Mucosa of descending colon (tissue), 3 donors: ENCODE data around the gene TXLNB. TPM values are rescaled to one million over a fixed set of nuclear protein-coding genes. Genes with fewer than 3 reads are reported as not detected.

ENCODE experiments used
- ATAC-seq: fragments of 200-7000 bp; cut with Tn5 transposase; one replicate; pipeline ENCODE4 v1.9.1; 2020; ENCODE audit warnings: mild to moderate bottlenecking, moderate library complexity
- DNase-seq, 3 donors: peaks; one replicate each; pipeline ENCODE4 v3.0.0-alpha.2; 2020
- H3K36me3 ChIP-seq: fragments of 200-600 bp; one replicate; pipeline ENCODE4 v1.8.0; 2021; ENCODE audit warnings: low read depth, mild to moderate bottlenecking
- H3K4me1 ChIP-seq: fragments of 200-600 bp; one replicate; pipeline ENCODE4 v1.8.0; 2021; ENCODE audit warnings: low read depth, mild to moderate bottlenecking
- H3K4me3 ChIP-seq: fragments of 200-600 bp; one replicate; pipeline ENCODE4 v1.8.0; 2021; ENCODE audit warnings: mild to moderate bottlenecking
- H3K9me3 ChIP-seq: fragments of 200-600 bp; one replicate; pipeline ENCODE4 v1.8.0; 2021; ENCODE audit warnings: mild to moderate bottlenecking
- CTCF ChIP-seq: fragments of 200-600 bp; IDR thresholded peaks from one replicate; pipeline ENCODE4 v1.8.0; 2022; ENCODE audit warnings: antibody characterized with exemption, mild to moderate bottlenecking
- intact Hi-C, 2 donors: fragments of 100-400 bp; cut with DNase I in 1 of 2; cut with micrococcal nuclease in 1 of 2; formaldehyde crosslinking; loops; one replicate each; pipeline versions ENCODE4 v1.11.0 to v1.11.1; 2022; cut with DNase I, micrococcal nuclease
- long read RNA-seq, 2 donors: library from polyadenylated mRNA; unstranded; transcript quantifications; one replicate each; pipeline ENCODE4 v2.0.0, GENCODE V29; 2019 to 2021
- total RNA-seq, 3 donors: library from RNA; stranded (reverse); fragmentation: NEBNext Ultra II Directional in 2 of 3; extraction: Animal tissue kit (Norgen Biotek cat#: 25700) in 2 of 3; gene quantifications; one replicate each; pipeline versions ENCODE4 v1.2.1 to v1.2.4, GENCODE V29; 2021 to 2023
- donor health status: DM: no; HTN: no; CAD: no; lungs with moderate emphysema.
- donor health status: DM: no; HTN: no; CAD: no.
- donor health status: DM: no; HTN: yes; CAD: no.

The TXLNB gene
- under 1 TPM; 0.29 to 0.89 (median 0.36) TPM for total RNA-seq
- long read RNA-seq, donor 1 = 0 reads
- long read RNA-seq, donor 2, partial matches to known transcripts = 0 of 1 reads
- long read RNA-seq, donor 2, other reads (novel, unspliced or antisense) = 1 of 1 reads

DNA sequence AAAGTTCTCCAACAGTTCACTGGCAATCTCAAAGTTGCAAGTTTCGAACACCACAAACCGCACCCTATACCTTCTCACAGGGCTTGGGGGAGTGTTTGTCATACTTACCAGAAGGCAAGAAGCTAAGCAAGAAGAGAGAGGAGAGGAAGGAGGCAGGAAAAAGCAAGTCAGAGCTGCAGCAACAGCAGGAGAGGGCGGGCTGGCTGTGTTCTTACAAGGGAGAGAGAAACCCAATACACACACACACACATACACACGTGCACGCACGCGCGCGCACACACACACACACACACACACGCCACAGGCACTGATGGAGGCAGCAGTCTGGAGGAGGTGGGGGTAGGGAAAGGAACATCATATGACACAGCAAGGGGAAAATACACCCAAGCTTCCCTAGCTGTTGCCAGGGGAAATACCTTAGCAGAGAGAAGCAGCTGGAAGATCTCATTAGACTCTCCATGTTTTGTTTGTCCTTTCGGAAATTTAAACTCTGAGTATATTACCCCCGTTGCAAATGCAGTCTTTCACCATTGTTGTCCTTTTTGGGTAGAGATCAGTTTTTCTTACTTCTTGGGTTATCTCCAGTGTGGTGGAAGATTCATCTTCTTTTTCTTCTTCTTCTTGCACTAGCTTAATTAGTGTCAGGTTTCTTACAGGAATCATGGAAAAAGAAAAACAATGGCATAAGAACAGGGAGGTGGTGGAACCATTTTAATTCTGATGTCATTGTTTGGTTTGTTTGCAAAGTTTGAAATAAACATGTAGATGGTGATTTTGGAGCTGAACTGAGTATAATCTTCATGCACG is at the start of gene TXLNB:
TSS of gene TXLNB (minus strand) at position 186 of the 807 bp plus-strand sequence. CDS start 3,099 bp downstream, outside the sequence.
- no peak within 1 kb of the TSS for H3K4me3 ChIP-seq
- ATAC-seq = peak; percentile 85

GRCh38 chr6:139341060-139341459 is 49.3 kb upstream of the TXLNB start:
- H3K4me3 ChIP-seq = no peak overlapping the region
- no peaks in the 10 kb centered on the region for H3K9me3 ChIP-seq
- no peak for TF ChIP-seq CTCF
- intact Hi-C loops = no loop called here
- ATAC-seq = no peak
- DNase-seq = no peak
- no peaks in the 10 kb centered on the region for H3K4me1 ChIP-seq
- H3K36me3 ChIP-seq = no peaks in the 10 kb centered on the region

More for the DNA sequence above, at the start of gene TXLNB:
- DNase-seq = peak; percentile 72 to 90 (median 74)
- no peak for TF ChIP-seq CTCF
- H3K4me1 ChIP-seq = peaks cover 5% of the 10 kb centered on the region
- intact Hi-C loops = no loop called here
- H3K9me3 ChIP-seq = no peaks in the 10 kb centered on the region
- H3K36me3 ChIP-seq = no peaks in the 10 kb centered on the region

- no peaks in the 10 kb centered on the region for H3K36me3 ChIP-seq
- no peaks in the 10 kb centered on the region for H3K4me1 ChIP-seq
- ATAC-seq = peak; percentile 54
- intact Hi-C loops = no loop called here
- no peak for TF ChIP-seq CTCF
- no peaks in the 10 kb centered on the region for H3K9me3 ChIP-seq
- no peak overlapping the region for H3K4me3 ChIP-seq
- DNase-seq = no peak
Measured at GRCh38 chr6:139338795-139339194, 47.0 kb upstream of the TXLNB start.

- Histone ChIP-seq H3K4me1 (no peaks in the 10 kb centered on the region), H3K9me3 (no peaks in the 10 kb centered on the region), H3K4me3 (no peak overlapping the region), H3K36me3 (no peaks in the 10 kb centered on the region)
- TF ChIP-seq CTCF = no peak
- ATAC-seq (no peak), DNase-seq (no peak)
- intact Hi-C loops = no loop called here
Measured at GRCh38 chr6:139337830-139338229, 46.0 kb upstream of the TXLNB start.

DNA sequence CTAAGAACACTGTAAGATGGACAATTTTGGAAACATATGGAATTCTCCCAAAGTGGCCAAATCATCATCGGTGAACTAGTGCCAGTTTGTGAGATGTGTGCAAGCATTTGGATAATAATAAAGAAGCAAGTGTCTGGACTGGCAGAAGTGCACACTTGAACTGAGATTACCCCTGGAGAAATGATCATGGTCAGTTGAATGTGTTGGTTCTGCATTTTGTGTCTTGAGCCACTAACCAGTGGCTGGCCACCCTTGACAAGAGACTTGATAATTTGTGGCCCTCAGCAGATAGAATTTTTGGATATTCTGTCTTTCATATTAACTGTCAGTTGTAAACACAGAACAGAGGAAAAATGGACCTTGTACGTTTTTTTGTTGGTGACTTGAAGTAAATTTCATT is 45.2 kb upstream of the TXLNB start:
- Histone ChIP-seq H3K4me1 (no peaks in the 10 kb centered on the region), H3K36me3 (no peaks in the 10 kb centered on the region), H3K9me3 (no peaks in the 10 kb centered on the region), H3K4me3 (no peak overlapping the region)
- no peak for DNase-seq
- no peak for TF ChIP-seq CTCF
- intact Hi-C loops = no loop called here
- ATAC-seq = no peak
